ENCODE data around the gene SOX1. TPM values are rescaled to one million over a fixed set of nuclear protein-coding genes. Genes with fewer than 3 reads are reported as not detected.

Gene SOX1
- total and polyA plus RNA-seq, 9 of the 15 experiments (the other 6 are each of a cell fraction or from before 2014, with no cell fraction given): not detected

DNA sequence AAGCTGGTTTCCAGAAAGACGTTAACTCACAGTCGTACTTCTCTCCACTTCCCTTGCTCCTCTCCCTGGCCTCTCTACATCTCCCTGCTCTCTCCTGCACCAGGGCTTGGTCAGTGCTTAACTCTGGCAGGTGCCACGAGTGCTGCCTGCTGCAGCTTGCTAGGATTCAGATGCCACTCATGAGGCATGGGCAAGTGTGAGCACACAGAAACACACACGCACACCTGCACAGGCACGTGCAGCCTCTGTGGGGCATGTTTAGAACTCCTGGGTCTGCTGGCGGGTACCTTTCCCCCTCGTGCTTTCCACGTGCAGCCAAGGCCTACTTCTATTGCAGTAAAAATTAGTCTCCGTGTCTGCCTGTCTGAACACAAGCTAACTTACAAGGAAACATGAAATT is 31.8 kb downstream of the SOX1 start (continued):
- no peak for TF ChIP-seq ZNF668 (CRISPR knock-in tag; IDR thresholded peaks at IDR 0.05)
- TF ChIP-seq XRCC4 (IDR thresholded peaks at IDR 0.05; ENCODE audit: extremely low read depth, insufficient read depth, insufficient read length): no peak
- TF ChIP-seq, protein P1, sequence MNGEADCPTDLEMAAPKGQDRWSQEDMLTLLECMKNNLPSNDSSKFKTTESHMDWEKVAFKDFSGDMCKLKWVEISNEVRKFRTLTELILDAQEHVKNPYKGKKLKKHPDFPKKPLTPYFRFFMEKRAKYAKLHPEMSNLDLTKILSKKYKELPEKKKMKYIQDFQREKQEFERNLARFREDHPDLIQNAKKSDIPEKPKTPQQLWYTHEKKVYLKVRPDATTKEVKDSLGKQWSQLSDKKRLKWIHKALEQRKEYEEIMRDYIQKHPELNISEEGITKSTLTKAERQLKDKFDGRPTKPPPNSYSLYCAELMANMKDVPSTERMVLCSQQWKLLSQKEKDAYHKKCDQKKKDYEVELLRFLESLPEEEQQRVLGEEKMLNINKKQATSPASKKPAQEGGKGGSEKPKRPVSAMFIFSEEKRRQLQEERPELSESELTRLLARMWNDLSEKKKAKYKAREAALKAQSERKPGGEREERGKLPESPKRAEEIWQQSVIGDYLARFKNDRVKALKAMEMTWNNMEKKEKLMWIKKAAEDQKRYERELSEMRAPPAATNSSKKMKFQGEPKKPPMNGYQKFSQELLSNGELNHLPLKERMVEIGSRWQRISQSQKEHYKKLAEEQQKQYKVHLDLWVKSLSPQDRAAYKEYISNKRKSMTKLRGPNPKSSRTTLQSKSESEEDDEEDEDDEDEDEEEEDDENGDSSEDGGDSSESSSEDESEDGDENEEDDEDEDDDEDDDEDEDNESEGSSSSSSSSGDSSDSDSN (IDR thresholded peaks at IDR 0.05; ENCODE audit: borderline replicate concordance in 1 of 2, low read depth in 2 of 2, low read length in 2 of 2): no peak
- TF ChIP-seq ZNF583 (CRISPR knock-in tag; IDR thresholded peaks at IDR 0.05): no peak
- TF ChIP-seq NFIC (IDR thresholded peaks at IDR 0.05): no peak
- TF ChIP-seq POLR2B (IDR thresholded peaks at IDR 0.05; ENCODE audit: low read depth, partially characterized antibody): no peak
- TF ChIP-seq, protein P2, sequence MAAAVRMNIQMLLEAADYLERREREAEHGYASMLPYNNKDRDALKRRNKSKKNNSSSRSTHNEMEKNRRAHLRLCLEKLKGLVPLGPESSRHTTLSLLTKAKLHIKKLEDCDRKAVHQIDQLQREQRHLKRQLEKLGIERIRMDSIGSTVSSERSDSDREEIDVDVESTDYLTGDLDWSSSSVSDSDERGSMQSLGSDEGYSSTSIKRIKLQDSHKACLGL (CRISPR knock-in tag; IDR thresholded peaks at IDR 0.05; ENCODE audit: borderline replicate concordance, poor library complexity, severe bottlenecking): no peak
- no peak for TF ChIP-seq FOXJ3 (CRISPR knock-in tag; IDR thresholded peaks at IDR 0.05)
- no peak for TF ChIP-seq ARHGAP35 (IDR thresholded peaks at IDR 0.05; ENCODE audit: partially characterized antibody)
- TF ChIP-seq XRCC3 (IDR thresholded peaks at IDR 0.05): no peak
- TF ChIP-seq, protein P3, sequence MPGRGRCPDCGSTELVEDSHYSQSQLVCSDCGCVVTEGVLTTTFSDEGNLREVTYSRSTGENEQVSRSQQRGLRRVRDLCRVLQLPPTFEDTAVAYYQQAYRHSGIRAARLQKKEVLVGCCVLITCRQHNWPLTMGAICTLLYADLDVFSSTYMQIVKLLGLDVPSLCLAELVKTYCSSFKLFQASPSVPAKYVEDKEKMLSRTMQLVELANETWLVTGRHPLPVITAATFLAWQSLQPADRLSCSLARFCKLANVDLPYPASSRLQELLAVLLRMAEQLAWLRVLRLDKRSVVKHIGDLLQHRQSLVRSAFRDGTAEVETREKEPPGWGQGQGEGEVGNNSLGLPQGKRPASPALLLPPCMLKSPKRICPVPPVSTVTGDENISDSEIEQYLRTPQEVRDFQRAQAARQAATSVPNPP (IDR thresholded peaks at IDR 0.05; ENCODE audit: borderline replicate concordance, insufficient read depth, insufficient read length): no peak

Measured in K562 (cell line).